Psoas muscle (tissue), 8 donors: Measurements from ENCODE around the gene CBS. TPM values are rescaled to one million over a fixed set of nuclear protein-coding genes. Genes with fewer than 3 reads are reported as not detected.
A peak's percentile ranks its signal among the peaks of the same experiment; 100 is the strongest.
"Not testable (repeated sequence)": the region's sequence is repeated elsewhere in the genome, so short reads cannot be mapped to it uniquely, and the experiment has no call there.

Experiments
- ATAC-seq, 4 donors: fragments of 200-7000 bp; cut with Tn5 transposase; one replicate each; pipeline ENCODE4 v1.9.1; 2020; ENCODE audit warnings: moderate library complexity in 3 of 4, mild to moderate bottlenecking in 2 of 4
- DNase-seq, 2 donors: peaks; one replicate each; pipeline ENCODE4 v3.0.0-alpha.2; 2020
- H3K27ac ChIP-seq: fragments of 200-600 bp; one replicate; pipeline ENCODE4 v1.8.0; 2022
- H3K27me3 ChIP-seq, 3 donors: fragments of 200-600 bp in 1 of 3; one replicate each; pipeline versions ENCODE4 v1.6.1 to v1.8.0; 2013 to 2022; ENCODE audit warnings: low read length in 2 of 3, mild to moderate bottlenecking in 2 of 3, moderate library complexity in 1 of 3; ENCODE audit not compliant: insufficient read depth in 3 of 3
- H3K36me3 ChIP-seq, 2 donors: fragments of 200-600 bp in 1 of 2; one replicate each; pipeline versions ENCODE4 v1.6.1 to v1.8.0; 2013 to 2022; ENCODE audit warnings: low read depth in 1 of 2, mild to moderate bottlenecking in 1 of 2, moderate library complexity in 1 of 2; ENCODE audit not compliant: insufficient read depth in 1 of 2
- H3K4me1 ChIP-seq: fragments of 200-600 bp; one replicate; pipeline ENCODE4 v1.8.0; 2022
- H3K4me3 ChIP-seq: fragments of 200-600 bp; one replicate; pipeline ENCODE4 v1.8.0; 2022; ENCODE audit warnings: mild to moderate bottlenecking
- H3K9me3 ChIP-seq: fragments of 200-600 bp; one replicate; pipeline ENCODE4 v1.8.0; 2022
- WGBS, 3 donors: extraction: QIAGEN DNeasy Blood & Tissue Kit; methylation state at CpG; one replicate each; pipeline versions ENCODE4 v1.1.6 to v1.1.7; 2013; 5-methylcytosine and 5-hydroxymethylcytosine counted together
- intact Hi-C, 2 donors: fragments of 100-400 bp; cut with DNase I; formaldehyde crosslinking; loops; one replicate each; pipeline versions ENCODE4 v1.11.0 to v1.14.2; 2022
- polyA plus RNA-seq, 3 donors: library from polyadenylated mRNA; stranded (reverse); fragments of 200-250 nt; gene quantifications; one replicate each; pipeline ENCODE4 v1.2.3, GENCODE V29; 2013
- total RNA-seq, 4 donors: library from RNA; stranded (reverse); fragmentation: NEBNext Ultra II Directional in 2 of 4; extraction: Animal tissue kit (Norgen Biotek cat#: 25700) in 2 of 4; gene quantifications; one replicate each; pipeline versions ENCODE4 v1.2.1 to v1.2.4, GENCODE V29; 2021 to 2023
- donor health status: healthy with polysubstance abuse.
- donor health status: DM: no; HTN: no; CAD: no; lungs with moderate emphysema.
- donor health status: Bipolar disorder and iron deficiency.
- donor health status: healthy.
- donor health status: DM: yes; HTN: yes; CAD: no.
- donor health status: DM: no; HTN: no; CAD: no.
- donor health status: DM: no; HTN: no; CAD: no.
- donor health status: DM: yes; HTN: yes; CAD: no.

CBS gene
- total and polyA plus RNA-seq, 7 donors, result 1.1 to 2.6 (median 1.8) TPM

- H3K36me3 ChIP-seq, H3K27me3 ChIP-seq, H3K9me3 ChIP-seq, intact Hi-C loops, DNase-seq, H3K4me1 ChIP-seq, H3K4me3 ChIP-seq, H3K27ac ChIP-seq: not testable (repeated sequence)
- WGBS, 3 donors, result no CpG with 5 or more reads among the region's 7 CpGs
- ATAC-seq, result peak; percentile 62 to 86 (median 78)
Observed at GRCh38 chr21:43101000-43101399, 25.4 kb upstream of the CBS start.

- no CpG with 5 or more reads among the region's 16 CpGs for WGBS, 3 donors
- H3K27ac ChIP-seq, DNase-seq, intact Hi-C loops, H3K36me3 ChIP-seq, H3K4me3 ChIP-seq, H3K4me1 ChIP-seq, H3K27me3 ChIP-seq, H3K9me3 ChIP-seq: not testable (repeated sequence)
- peak in 3 of 4 donors; percentile 40 to 62 (median 56) for ATAC-seq
Observed at GRCh38 chr21:43091979-43092614, 16.5 kb upstream of the CBS start.

DNA sequence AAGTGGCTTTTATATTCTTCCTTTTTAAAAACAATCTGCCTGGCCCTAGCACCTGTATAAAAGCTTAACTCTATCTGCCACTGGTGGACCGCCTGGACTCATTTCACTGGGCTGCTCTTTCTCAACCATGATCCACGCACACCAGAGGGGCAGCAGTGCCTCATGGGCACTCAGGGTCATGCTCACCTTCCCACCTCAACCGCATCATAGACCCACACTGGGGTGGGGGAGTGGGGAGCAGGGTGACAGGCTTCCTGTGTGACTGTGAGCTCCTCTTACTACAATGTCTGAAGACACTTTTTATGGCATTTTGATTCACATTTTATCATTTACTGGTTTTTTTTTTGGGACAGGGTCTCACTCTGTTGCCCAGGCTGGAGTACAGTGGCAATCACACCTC lies 15.3 kb upstream of the CBS start:
- intact Hi-C loops, H3K27me3 ChIP-seq, ATAC-seq, H3K36me3 ChIP-seq, H3K4me3 ChIP-seq, DNase-seq, H3K9me3 ChIP-seq, H3K4me1 ChIP-seq, H3K27ac ChIP-seq: not testable (repeated sequence)
- WGBS, 3 donors, result 69% methylated on average over 1 of the region's 3 CpGs; no CpG with 5 or more reads in 2 of the 3 donors

DNA sequence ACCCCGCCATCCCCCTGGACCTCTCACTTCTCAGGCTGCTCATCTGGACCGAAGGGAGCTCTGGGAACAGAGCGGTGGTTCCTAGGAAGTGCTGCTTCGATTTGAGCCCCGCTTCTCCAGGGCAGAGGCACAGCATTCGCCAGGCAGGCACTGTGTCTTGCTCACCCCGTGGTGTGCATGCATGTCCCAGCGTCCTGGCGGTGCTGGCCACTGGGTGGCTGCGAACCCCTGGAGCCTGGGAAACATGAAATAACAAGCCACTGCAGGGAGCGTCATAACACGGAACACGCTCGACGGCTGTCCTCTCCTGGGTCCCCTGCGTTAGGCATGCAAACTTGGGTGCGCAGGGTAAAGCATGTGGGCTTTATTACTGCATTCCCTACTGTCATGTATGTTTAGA lies 13.8 kb upstream of the CBS start:
- not testable (repeated sequence) for H3K4me3 ChIP-seq, ATAC-seq

DNA sequence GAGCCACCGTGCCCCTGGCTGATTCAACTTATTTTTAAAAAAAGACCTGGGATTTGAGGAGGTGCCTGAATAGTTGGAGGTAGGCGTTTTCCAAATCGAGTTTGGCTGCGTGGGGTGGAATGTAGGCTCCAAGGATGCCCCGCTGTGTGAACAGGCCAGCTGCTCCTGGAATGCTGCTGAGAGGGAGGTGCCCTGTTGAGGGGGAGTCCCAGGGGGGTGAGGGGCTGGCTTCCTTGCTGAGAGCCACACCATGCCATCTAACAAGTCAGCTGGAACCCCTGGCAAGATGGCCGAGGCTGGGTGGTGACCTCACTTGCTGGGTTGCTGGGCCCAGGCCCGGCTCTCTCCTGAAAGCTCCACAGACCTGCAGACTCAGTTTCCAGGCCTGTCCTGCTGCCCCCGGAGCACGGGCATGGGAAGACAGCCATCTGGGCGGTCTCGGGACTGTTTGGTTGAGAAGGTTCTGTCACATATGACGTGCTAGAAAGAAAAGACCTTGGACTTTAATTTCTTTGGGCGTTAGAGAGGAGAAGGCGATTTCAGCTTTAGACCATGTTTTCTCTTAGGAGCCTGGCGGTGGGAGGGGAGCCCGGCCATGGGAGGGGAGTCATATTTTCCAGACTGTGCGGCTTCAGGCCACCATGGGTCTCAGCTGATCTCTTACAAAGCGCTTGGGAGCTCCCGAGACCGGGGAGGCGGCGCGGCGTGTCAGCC lies 7.1 kb upstream of the CBS start:
- H3K4me1 ChIP-seq, ATAC-seq, DNase-seq, H3K36me3 ChIP-seq, H3K4me3 ChIP-seq, H3K9me3 ChIP-seq, intact Hi-C loops, H3K27me3 ChIP-seq, H3K27ac ChIP-seq: not testable (repeated sequence)
- no CpG with 5 or more reads among the region's 24 CpGs for WGBS, 3 donors

More for the DNA sequence above, 13.8 kb upstream of the CBS start:
- WGBS, 3 donors, result no CpG with 5 or more reads among the region's 17 CpGs
- H3K36me3 ChIP-seq, DNase-seq, H3K27ac ChIP-seq, intact Hi-C loops, H3K9me3 ChIP-seq, H3K4me1 ChIP-seq, H3K27me3 ChIP-seq: not testable (repeated sequence)

- ATAC-seq, H3K9me3 ChIP-seq, DNase-seq: not testable (repeated sequence)
Observed at GRCh38 chr21:43076643-43077042, 1.0 kb upstream of the CBS start.

DNA sequence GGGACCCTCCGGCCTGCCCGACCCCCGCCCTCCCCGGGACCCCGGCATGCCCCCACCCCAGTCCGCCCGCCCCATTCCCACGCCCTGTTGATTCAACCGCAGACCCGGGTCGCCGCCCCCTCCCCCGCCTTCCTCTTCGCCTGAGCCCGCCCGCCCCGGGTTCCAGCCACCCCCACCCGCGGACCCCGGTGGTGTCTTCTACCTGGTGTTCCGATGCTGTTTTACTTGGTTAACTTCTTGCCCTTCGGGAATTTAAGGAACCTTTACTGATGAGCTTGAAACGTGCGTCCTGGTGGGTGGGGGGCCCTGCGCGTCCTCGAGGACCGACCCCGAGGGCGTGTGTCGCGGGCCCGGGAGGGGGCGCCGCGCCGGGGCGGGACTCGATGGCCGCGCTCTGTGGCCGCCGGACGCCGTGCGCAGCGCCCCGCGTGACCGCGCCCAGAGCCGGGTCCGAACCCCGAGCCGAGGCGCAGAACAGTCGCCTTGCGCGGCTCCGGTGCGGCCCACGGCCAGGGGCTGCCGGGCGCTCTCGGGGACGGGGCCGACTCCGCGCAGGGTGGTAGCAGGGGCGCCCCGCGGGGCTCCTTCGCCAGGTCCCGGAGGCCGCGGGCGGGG lies 495 bp upstream of the CBS start:
- ATAC-seq, H3K36me3 ChIP-seq, H3K4me1 ChIP-seq, H3K9me3 ChIP-seq, H3K4me3 ChIP-seq, DNase-seq, H3K27ac ChIP-seq, H3K27me3 ChIP-seq, intact Hi-C loops: not testable (repeated sequence)
- WGBS, 3 donors, result no CpG with 5 or more reads among the region's 77 CpGs

More at GRCh38 chr21:43076643-43077042, 1.0 kb upstream of the CBS start:
- H3K4me3 ChIP-seq, H3K36me3 ChIP-seq, intact Hi-C loops, H3K27ac ChIP-seq, H3K4me1 ChIP-seq, H3K27me3 ChIP-seq: not testable (repeated sequence)
- WGBS, 3 donors, result 4% methylated on average over 15 of the region's 28 CpGs; no CpG with 5 or more reads in 2 of the 3 donors

- WGBS, 3 donors, result no CpG with 5 or more reads among the region's 74 CpGs
Observed at GRCh38 chr21:43074401-43075169, 1.1 kb downstream of the CBS start.

DNA sequence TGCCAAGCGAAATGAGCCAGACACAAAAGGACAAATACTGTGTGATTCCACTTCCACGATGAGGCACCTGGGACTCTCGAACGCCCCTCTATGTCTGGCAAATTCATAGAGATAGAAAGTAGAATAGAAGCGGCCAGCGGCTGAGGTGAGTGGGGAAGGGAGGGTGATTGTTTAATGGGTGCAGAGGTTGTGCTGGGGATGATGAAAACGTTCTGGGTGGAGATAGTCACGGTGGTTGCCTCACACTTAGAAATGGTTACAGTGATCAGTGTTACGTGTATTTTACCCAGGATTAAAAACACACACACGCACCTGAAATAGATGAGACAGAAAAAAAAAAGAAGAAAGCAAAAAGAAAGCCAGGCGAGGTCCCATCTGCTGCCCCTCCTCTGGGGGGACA lies 2.9 kb downstream of the CBS start:
- H3K4me3 ChIP-seq, H3K27ac ChIP-seq, H3K4me1 ChIP-seq, ATAC-seq, intact Hi-C loops, H3K36me3 ChIP-seq, H3K27me3 ChIP-seq, DNase-seq, H3K9me3 ChIP-seq: not testable (repeated sequence)
- WGBS, 3 donors, result no CpG with 5 or more reads among the region's 11 CpGs

More at GRCh38 chr21:43074401-43075169, 1.1 kb downstream of the CBS start:
- peak in 1 of 4 donors; percentile 24 for ATAC-seq
- H3K4me1 ChIP-seq, H3K9me3 ChIP-seq, H3K27ac ChIP-seq, H3K27me3 ChIP-seq, H3K36me3 ChIP-seq, intact Hi-C loops, H3K4me3 ChIP-seq, DNase-seq: not testable (repeated sequence)

- H3K4me1 ChIP-seq, intact Hi-C loops, H3K36me3 ChIP-seq, H3K9me3 ChIP-seq, DNase-seq, ATAC-seq, H3K27me3 ChIP-seq, H3K4me3 ChIP-seq, H3K27ac ChIP-seq: not testable (repeated sequence)
- WGBS, 3 donors, result 100% methylated on average over 1 of the region's 10 CpGs; no CpG with 5 or more reads in 2 of the 3 donors
Observed at GRCh38 chr21:43069682-43070081, 6.0 kb downstream of the CBS start.

GRCh38 chr21:43068065-43068464 lies 7.6 kb downstream of the CBS start:
- ATAC-seq, H3K4me1 ChIP-seq, H3K4me3 ChIP-seq, H3K27ac ChIP-seq, intact Hi-C loops, H3K9me3 ChIP-seq, H3K36me3 ChIP-seq, H3K27me3 ChIP-seq: not testable (repeated sequence)
- WGBS, 3 donors, result 83 to 88% (median 84%) methylated on average over 2 to 4 of the region's 12 CpGs
- DNase-seq, result peak in 1 of 2 donors; percentile 9
